Liver (tissue), 9 donors: ENCODE results near the gene OR2T10. TPM values are rescaled to one million over a fixed set of nuclear protein-coding genes. Genes with fewer than 3 reads are reported as not detected.

ENCODE experiments used
- DNase-seq: peaks from one replicate; pipeline ENCODE4 v3.0.0-alpha.2; 2017; ENCODE audit warnings: low spot score
- H3K27ac ChIP-seq, 2 donors: one replicate each; pipeline ENCODE4 v1.7.0; 2013; ENCODE audit warnings: inconsistent platforms in 2 of 2, low read length in 2 of 2, control low read depth in 1 of 2, low read depth in 1 of 2, mild to moderate bottlenecking in 1 of 2
- H3K27me3 ChIP-seq, 4 donors: one replicate each; pipeline versions ENCODE4 v1.6.1 to v1.7.0; 2013; ENCODE audit warnings: low read length in 3 of 4, inconsistent platforms in 1 of 4, mild to moderate bottlenecking in 1 of 4, moderate library complexity in 1 of 4; ENCODE audit not compliant: control insufficient read depth in 4 of 4, insufficient read depth in 4 of 4
- H3K36me3 ChIP-seq, 4 donors: one replicate each; pipeline versions ENCODE4 v1.6.1 to v1.7.0; 2013; ENCODE audit warnings: low read length in 3 of 4, mild to moderate bottlenecking in 3 of 4, low read depth in 1 of 4, moderate library complexity in 1 of 4; ENCODE audit not compliant: control insufficient read depth in 4 of 4, insufficient read depth in 3 of 4
- H3K4me1 ChIP-seq, 4 donors: one replicate each; pipeline versions ENCODE4 v1.6.1 to v1.7.0; 2013; ENCODE audit warnings: low read length in 3 of 4, mild to moderate bottlenecking in 3 of 4, moderate library complexity in 1 of 4; ENCODE audit not compliant: control insufficient read depth in 4 of 4, insufficient read depth in 4 of 4
- H3K4me3 ChIP-seq, 3 donors: one replicate each; pipeline versions ENCODE4 v1.6.1 to v1.7.0; 2013; ENCODE audit warnings: low read length in 3 of 3, control low read depth in 1 of 3, low read depth in 1 of 3, mild to moderate bottlenecking in 1 of 3
- H3K9ac ChIP-seq, 2 donors: one replicate each; pipeline ENCODE4 v1.7.0; 2013; ENCODE audit warnings: low read length in 2 of 2, mild to moderate bottlenecking in 2 of 2, moderate library complexity in 2 of 2, control low read depth in 1 of 2, low read depth in 1 of 2
- H3K9me3 ChIP-seq, 4 donors: one replicate each; pipeline versions ENCODE4 v1.6.1 to v1.7.0; 2013; ENCODE audit warnings: low read length in 3 of 4; ENCODE audit not compliant: control insufficient read depth in 4 of 4
- EGR1 ChIP-seq, 2 donors: IDR thresholded peaks; 2 replicates each; pipeline ENCODE4 v1.6.1; 2016 to 2018; ENCODE audit warnings: antibody characterized with exemption in 2 of 2, low read depth in 2 of 2
- FOXA1 ChIP-seq: IDR thresholded peaks from 2 replicates; pipeline ENCODE4 v1.6.1; 2016; ENCODE audit warnings: antibody characterized with exemption
- FOXA2 ChIP-seq: IDR thresholded peaks from 2 replicates; pipeline ENCODE4 v1.6.1; 2016; ENCODE audit warnings: antibody characterized with exemption
- GABPA ChIP-seq, 2 donors: IDR thresholded peaks in 1 of 2; conservative IDR thresholded peaks in 1 of 2; 2 replicates each; pipeline ENCODE4 v1.6.1; 2016; ENCODE audit warnings: antibody characterized with exemption in 2 of 2, mild to moderate bottlenecking in 1 of 2, moderate library complexity in 1 of 2
- HNF4A ChIP-seq, 2 donors: conservative IDR thresholded peaks; 2 replicates each; pipeline ENCODE4 v1.6.1; 2016; ENCODE audit warnings: antibody characterized with exemption in 2 of 2, mild to moderate bottlenecking in 2 of 2
- HNF4G ChIP-seq: IDR thresholded peaks from 2 replicates; pipeline ENCODE4 v1.6.1; 2016; ENCODE audit warnings: antibody characterized with exemption
- JUND ChIP-seq, 2 donors: IDR thresholded peaks; 2 replicates each; pipeline ENCODE4 v1.6.1; 2016; ENCODE audit warnings: antibody characterized with exemption in 2 of 2
- NR2F2 ChIP-seq: IDR thresholded peaks from 2 replicates; pipeline ENCODE4 v1.6.1; 2016; ENCODE audit warnings: antibody characterized with exemption
- RAD21 ChIP-seq, 2 donors: IDR thresholded peaks; 2 replicates each; pipeline ENCODE4 v1.6.1; 2016; ENCODE audit warnings: antibody characterized with exemption in 2 of 2, mild to moderate bottlenecking in 2 of 2
- RXRA ChIP-seq, 2 donors: IDR thresholded peaks; 2 replicates each; pipeline ENCODE4 v1.6.1; 2017 to 2018; ENCODE audit warnings: antibody characterized with exemption in 2 of 2, mild to moderate bottlenecking in 1 of 2
- SP1 ChIP-seq: IDR thresholded peaks from 2 replicates; pipeline ENCODE4 v1.6.1; 2018; ENCODE audit warnings: antibody characterized with exemption, mild to moderate bottlenecking
- TAF1 ChIP-seq: conservative IDR thresholded peaks from 2 replicates; pipeline ENCODE4 v1.6.1; 2016; ENCODE audit warnings: antibody characterized with exemption, mild to moderate bottlenecking
- YY1 ChIP-seq: IDR thresholded peaks from 2 replicates; pipeline ENCODE4 v1.6.1; 2016; ENCODE audit warnings: antibody characterized with exemption, mild to moderate bottlenecking
- WGBS: extraction: QIAGEN DNeasy Blood & Tissue Kit; methylation state at CpG from one replicate; pipeline ENCODE4 v1.1.7; 2013; 5-methylcytosine and 5-hydroxymethylcytosine counted together
- polyA plus RNA-seq, 2 donors: library from polyadenylated mRNA; stranded (reverse) in 1 of 2; unstranded in 1 of 2; fragments of 200-250 nt in 1 of 2; fragments of >200 nt in 1 of 2; fragmentation: Nextera tagmentation in 1 of 2; extraction: Ambion mirVana in 1 of 2; gene quantifications; one replicate each; pipeline versions ENCODE4 v1.2.1 to v1.2.3, GENCODE V29; 2013 to 2015
- total RNA-seq, 2 donors: library from RNA; depleted of rRNA; stranded (reverse); fragments of >200 nt; gene quantifications; one replicate each; pipeline ENCODE4 v1.2.3, GENCODE V29; 2014
- TF ChIP-seq, protein P1 (sequence below): IDR thresholded peaks from 2 replicates; pipeline ENCODE4 v1.6.1; 2016; ENCODE audit warnings: antibody characterized with exemption
- TF ChIP-seq, protein P2 (sequence below): IDR thresholded peaks from 2 replicates; pipeline ENCODE4 v1.6.1; 2016; ENCODE audit warnings: antibody characterized with exemption
- TF ChIP-seq, protein P3 (sequence below): IDR thresholded peaks from 2 replicates; pipeline ENCODE4 v1.6.1; 2016; ENCODE audit warnings: antibody characterized with exemption, mild to moderate bottlenecking
- TF ChIP-seq, protein P4 (sequence below): fragments of 150-350 bp; IDR thresholded peaks from 2 replicates; pipeline ENCODE4 v1.5.1; 2017; ENCODE audit warnings: improper control_type of control experiment, low read depth, low read length; ENCODE audit not compliant: missing input control
- TF ChIP-seq, protein P5 (sequence below): IDR thresholded peaks from 2 replicates; pipeline ENCODE4 v1.6.1; 2016; ENCODE audit warnings: antibody characterized with exemption
- donor health status: healthy.
- donor health status: healthy.
- donor health status: healthy.
- donor health status: healthy.
- donor health status: healthy.

Gene OR2T10
- total and polyA plus RNA-seq, 4 donors: not detected

DNA sequence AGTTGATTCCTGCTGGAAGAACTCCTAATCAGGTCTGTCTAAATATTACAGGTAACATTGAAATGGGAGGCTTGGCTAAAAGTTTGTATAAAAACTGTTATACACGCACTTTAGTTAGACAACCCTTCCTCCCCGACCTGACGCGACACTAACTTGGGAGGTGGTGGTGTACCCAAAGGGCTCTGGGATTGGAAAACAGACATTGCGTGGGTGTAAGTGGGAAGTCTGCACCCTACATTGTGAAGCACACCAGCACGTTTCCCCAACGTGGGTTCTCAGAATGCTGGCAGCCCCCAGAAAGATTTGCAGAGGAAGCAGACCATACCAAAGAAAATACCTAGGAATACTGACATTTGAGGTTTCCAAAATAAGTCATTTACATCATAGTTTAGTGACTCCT, 20.6 kb upstream of the OR2T10 start (continued):
- no peak for TF ChIP-seq EGR1 (IDR thresholded peaks at IDR 0.05; ENCODE audit: low read depth in 2 of 2)
- no peak for TF ChIP-seq RAD21 (IDR thresholded peaks at IDR 0.05)
- TF ChIP-seq YY1: no peak
- no peak for TF ChIP-seq TAF1
- no peak for TF ChIP-seq NR2F2
- TF ChIP-seq, protein P1, sequence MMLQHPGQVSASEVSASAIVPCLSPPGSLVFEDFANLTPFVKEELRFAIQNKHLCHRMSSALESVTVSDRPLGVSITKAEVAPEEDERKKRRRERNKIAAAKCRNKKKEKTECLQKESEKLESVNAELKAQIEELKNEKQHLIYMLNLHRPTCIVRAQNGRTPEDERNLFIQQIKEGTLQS: no peak
- TF ChIP-seq, protein P2, sequence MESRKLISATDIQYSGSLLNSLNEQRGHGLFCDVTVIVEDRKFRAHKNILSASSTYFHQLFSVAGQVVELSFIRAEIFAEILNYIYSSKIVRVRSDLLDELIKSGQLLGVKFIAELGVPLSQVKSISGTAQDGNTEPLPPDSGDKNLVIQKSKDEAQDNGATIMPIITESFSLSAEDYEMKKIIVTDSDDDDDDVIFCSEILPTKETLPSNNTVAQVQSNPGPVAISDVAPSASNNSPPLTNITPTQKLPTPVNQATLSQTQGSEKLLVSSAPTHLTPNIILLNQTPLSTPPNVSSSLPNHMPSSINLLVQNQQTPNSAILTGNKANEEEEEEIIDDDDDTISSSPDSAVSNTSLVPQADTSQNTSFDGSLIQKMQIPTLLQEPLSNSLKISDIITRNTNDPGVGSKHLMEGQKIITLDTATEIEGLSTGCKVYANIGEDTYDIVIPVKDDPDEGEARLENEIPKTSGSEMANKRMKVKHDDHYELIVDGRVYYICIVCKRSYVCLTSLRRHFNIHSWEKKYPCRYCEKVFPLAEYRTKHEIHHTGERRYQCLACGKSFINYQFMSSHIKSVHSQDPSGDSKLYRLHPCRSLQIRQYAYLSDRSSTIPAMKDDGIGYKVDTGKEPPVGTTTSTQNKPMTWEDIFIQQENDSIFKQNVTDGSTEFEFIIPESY: no peak

DNA sequence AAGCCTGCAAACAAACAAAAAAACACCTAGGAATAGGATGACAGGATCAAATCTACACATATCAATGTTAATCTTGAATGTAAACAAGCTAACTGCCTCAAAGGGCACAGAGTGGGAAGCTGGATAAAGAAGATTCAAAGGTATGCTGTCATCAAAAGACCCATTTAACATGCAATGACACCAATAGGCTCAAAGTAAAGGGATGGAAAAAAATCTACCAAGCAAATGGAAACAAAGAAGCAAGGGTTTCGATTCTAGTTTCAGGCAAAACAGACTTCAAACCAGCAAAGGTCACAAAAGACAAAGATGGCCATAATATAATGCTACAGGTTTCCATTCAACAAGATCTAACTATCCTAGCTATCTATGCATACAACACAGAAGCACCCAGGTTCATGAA, 16.2 kb upstream of the OR2T10 start:
- Histone ChIP-seq H3K27ac (no peak overlapping the region), H3K9me3 (no peaks in the 10 kb centered on the region), H3K4me3 (no peak overlapping the region), H3K36me3 (no peaks in the 10 kb centered on the region), H3K4me1 (no peaks in the 10 kb centered on the region), H3K9ac (no peak overlapping the region), H3K27me3 (no peaks in the 10 kb centered on the region)
- no peak for TF ChIP-seq EGR1 (IDR thresholded peaks at IDR 0.05; ENCODE audit: low read depth in 2 of 2)
- TF ChIP-seq, protein P3, sequence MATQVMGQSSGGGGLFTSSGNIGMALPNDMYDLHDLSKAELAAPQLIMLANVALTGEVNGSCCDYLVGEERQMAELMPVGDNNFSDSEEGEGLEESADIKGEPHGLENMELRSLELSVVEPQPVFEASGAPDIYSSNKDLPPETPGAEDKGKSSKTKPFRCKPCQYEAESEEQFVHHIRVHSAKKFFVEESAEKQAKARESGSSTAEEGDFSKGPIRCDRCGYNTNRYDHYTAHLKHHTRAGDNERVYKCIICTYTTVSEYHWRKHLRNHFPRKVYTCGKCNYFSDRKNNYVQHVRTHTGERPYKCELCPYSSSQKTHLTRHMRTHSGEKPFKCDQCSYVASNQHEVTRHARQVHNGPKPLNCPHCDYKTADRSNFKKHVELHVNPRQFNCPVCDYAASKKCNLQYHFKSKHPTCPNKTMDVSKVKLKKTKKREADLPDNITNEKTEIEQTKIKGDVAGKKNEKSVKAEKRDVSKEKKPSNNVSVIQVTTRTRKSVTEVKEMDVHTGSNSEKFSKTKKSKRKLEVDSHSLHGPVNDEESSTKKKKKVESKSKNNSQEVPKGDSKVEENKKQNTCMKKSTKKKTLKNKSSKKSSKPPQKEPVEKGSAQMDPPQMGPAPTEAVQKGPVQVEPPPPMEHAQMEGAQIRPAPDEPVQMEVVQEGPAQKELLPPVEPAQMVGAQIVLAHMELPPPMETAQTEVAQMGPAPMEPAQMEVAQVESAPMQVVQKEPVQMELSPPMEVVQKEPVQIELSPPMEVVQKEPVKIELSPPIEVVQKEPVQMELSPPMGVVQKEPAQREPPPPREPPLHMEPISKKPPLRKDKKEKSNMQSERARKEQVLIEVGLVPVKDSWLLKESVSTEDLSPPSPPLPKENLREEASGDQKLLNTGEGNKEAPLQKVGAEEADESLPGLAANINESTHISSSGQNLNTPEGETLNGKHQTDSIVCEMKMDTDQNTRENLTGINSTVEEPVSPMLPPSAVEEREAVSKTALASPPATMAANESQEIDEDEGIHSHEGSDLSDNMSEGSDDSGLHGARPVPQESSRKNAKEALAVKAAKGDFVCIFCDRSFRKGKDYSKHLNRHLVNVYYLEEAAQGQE: no peak
- TF ChIP-seq, protein P2: no peak
- TF ChIP-seq, protein P4, sequence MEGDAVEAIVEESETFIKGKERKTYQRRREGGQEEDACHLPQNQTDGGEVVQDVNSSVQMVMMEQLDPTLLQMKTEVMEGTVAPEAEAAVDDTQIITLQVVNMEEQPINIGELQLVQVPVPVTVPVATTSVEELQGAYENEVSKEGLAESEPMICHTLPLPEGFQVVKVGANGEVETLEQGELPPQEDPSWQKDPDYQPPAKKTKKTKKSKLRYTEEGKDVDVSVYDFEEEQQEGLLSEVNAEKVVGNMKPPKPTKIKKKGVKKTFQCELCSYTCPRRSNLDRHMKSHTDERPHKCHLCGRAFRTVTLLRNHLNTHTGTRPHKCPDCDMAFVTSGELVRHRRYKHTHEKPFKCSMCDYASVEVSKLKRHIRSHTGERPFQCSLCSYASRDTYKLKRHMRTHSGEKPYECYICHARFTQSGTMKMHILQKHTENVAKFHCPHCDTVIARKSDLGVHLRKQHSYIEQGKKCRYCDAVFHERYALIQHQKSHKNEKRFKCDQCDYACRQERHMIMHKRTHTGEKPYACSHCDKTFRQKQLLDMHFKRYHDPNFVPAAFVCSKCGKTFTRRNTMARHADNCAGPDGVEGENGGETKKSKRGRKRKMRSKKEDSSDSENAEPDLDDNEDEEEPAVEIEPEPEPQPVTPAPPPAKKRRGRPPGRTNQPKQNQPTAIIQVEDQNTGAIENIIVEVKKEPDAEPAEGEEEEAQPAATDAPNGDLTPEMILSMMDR: no peak
- no peak for TF ChIP-seq HNF4G
- TF ChIP-seq, protein P5, sequence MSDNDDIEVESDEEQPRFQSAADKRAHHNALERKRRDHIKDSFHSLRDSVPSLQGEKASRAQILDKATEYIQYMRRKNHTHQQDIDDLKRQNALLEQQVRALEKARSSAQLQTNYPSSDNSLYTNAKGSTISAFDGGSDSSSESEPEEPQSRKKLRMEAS: no peak
- TF ChIP-seq TAF1: no peak
- no peak for TF ChIP-seq NR2F2
- no peak for TF ChIP-seq FOXA2
- TF ChIP-seq JUND (IDR thresholded peaks at IDR 0.05): no peak
- TF ChIP-seq, protein P1: no peak
- TF ChIP-seq RXRA (IDR thresholded peaks at IDR 0.05): no peak
- no peak for TF ChIP-seq RAD21 (IDR thresholded peaks at IDR 0.05)
- no peak for TF ChIP-seq HNF4A (conservative IDR thresholded peaks at IDR 0.05)
- TF ChIP-seq GABPA (IDR thresholded peaks at IDR 0.05 in 1 of 2, conservative IDR thresholded peaks at IDR 0.05 in 1 of 2): no peak
- no peak for TF ChIP-seq YY1
- no peak for TF ChIP-seq FOXA1
- TF ChIP-seq SP1: no peak
- WGBS: 59% methylated on average over 1 of the region's 1 CpG
- no peak for DNase-seq
